GM12878 (cell line): ENCODE results near the gene OGFOD3. TPM values are rescaled to one million over a fixed set of nuclear protein-coding genes. Genes with fewer than 3 reads are reported as not detected.

Experiments
- E2F4 ChIP-seq: IDR thresholded peaks from 2 replicates; pipeline ENCODE4 v1.6.1; 2012; ENCODE audit warnings: low read depth, low read length, improper control_type of control experiment
- E2F8 ChIP-seq: fragments of 450-650 bp; IDR thresholded peaks from 2 replicates; pipeline ENCODE4 v1.6.1; 2018; ENCODE audit warnings: mild to moderate bottlenecking, low read depth, moderate library complexity; ENCODE audit not compliant: partially characterized antibody
- E4F1 ChIP-seq: fragments of 450-650 bp; IDR thresholded peaks from 2 replicates; pipeline ENCODE4 v1.6.1; 2018; ENCODE audit warnings: borderline replicate concordance, mild to moderate bottlenecking; ENCODE audit not compliant: partially characterized antibody
- EGR1 ChIP-seq, 2 experiments: IDR thresholded peaks; 1 replicate in 1 of 2; 2 replicates in 1 of 2; pipeline ENCODE4 v1.6.1; 2011 to 2012; ENCODE audit warnings: low read depth in 2 of 2, low read length in 2 of 2, borderline replicate concordance in 1 of 2, mild to moderate bottlenecking in 1 of 2, moderate library complexity in 1 of 2
- HCFC1 ChIP-seq: fragments of 150-350 bp; IDR thresholded peaks from 2 replicates; pipeline ENCODE4 v1.6.1; 2014; ENCODE audit warnings: low read length
- HSF1 ChIP-seq: fragments of 150-350 bp; IDR thresholded peaks from 2 replicates; pipeline ENCODE4 v1.6.1; 2014; ENCODE audit warnings: mild to moderate bottlenecking, low read depth, low read length
- IKZF1 ChIP-seq: fragments of 450-650 bp; conservative IDR thresholded peaks from 2 replicates; pipeline ENCODE4 v1.6.1; 2017; ENCODE audit warnings: antibody characterized with exemption, mild to moderate bottlenecking
- LARP7 ChIP-seq: fragments of 450-650 bp; IDR thresholded peaks from 2 replicates; pipeline ENCODE4 v1.6.1; 2017; ENCODE audit warnings: mild to moderate bottlenecking
- NKRF ChIP-seq: fragments of 450-650 bp; conservative IDR thresholded peaks from 2 replicates; pipeline ENCODE4 v1.6.1; 2017; ENCODE audit warnings: mild to moderate bottlenecking, moderate library complexity
- PAX8 ChIP-seq: fragments of 450-650 bp; IDR thresholded peaks from 2 replicates; pipeline ENCODE4 v1.6.1; 2017; ENCODE audit warnings: mild to moderate bottlenecking, moderate library complexity
- POLR2AphosphoS5 ChIP-seq: IDR thresholded peaks from 2 replicates; pipeline ENCODE4 v1.6.1; 2011; ENCODE audit warnings: mild to moderate bottlenecking, low read length, inconsistent platforms
- PRDM15 ChIP-seq: fragments of 450-650 bp; formaldehyde crosslinking; IDR thresholded peaks from 2 replicates; pipeline ENCODE4 v1.4.0; 2020; ENCODE audit warnings: mild to moderate bottlenecking, moderate library complexity
- RBBP5 ChIP-seq: fragments of 200-600 bp; sonication (generic); conservative IDR thresholded peaks from 2 replicates; pipeline ENCODE4 v1.6.1; 2016
- SIN3A ChIP-seq: IDR thresholded peaks from 2 replicates; pipeline ENCODE4 v1.6.1; 2012; ENCODE audit warnings: low read depth, low read length, improper control_type of control experiment
- TBL1XR1 ChIP-seq: IDR thresholded peaks from 2 replicates; pipeline ENCODE4 v1.6.1; 2012; ENCODE audit warnings: low read depth, low read length, improper control_type of control experiment
- ZBED1 ChIP-seq: IDR thresholded peaks from 2 replicates; pipeline ENCODE4 v1.6.1; 2016; ENCODE audit warnings: borderline replicate concordance
- ZNF274 ChIP-seq: IDR thresholded peaks from one replicate; pipeline ENCODE4 v1.8.0; 2011; ENCODE audit not compliant: insufficient read length, insufficient read depth
- ZZZ3 ChIP-seq: IDR thresholded peaks from 2 replicates; pipeline ENCODE4 v1.6.1; 2011; ENCODE audit warnings: low read depth; ENCODE audit not compliant: control insufficient read depth, insufficient read length
- polyA plus RNA-seq, 11 experiments: library from polyadenylated mRNA; depleted of rRNA in 4 of 11; unstranded in 6 of 11; stranded (reverse) in 5 of 11; fragments of >200 nt; fragmentation: Nextera tagmentation in 4 of 11; fragmentation: Illumina TruSeq in 1 of 11; extraction: Ambion mirVana in 4 of 11; extraction: Trizol in 1 of 11; gene quantifications; 1 replicate in 1 of 11; 2 replicates in 10 of 11; pipeline versions ENCODE4 v1.2.1 to v1.2.3, GENCODE V29; 2011 to 2016; ENCODE audit warnings: inconsistent platforms in 2 of 11, missing spikeins in 2 of 11, low read depth in 1 of 11
- total RNA-seq, 4 experiments: library from RNA; depleted of rRNA in 3 of 4; stranded (reverse); fragments of >200 nt in 3 of 4; fragmentation: Illumina TruSeq in 1 of 4; extraction: Trizol in 1 of 4; gene quantifications; 2 replicates each; pipeline versions ENCODE4 v1.2.1 to v1.2.3, GENCODE V29; 2013 to 2021

The OGFOD3 gene
- total and polyA plus RNA-seq, 10 of the 15 experiments (the other 5 are each of a cell fraction or from before 2014, with no cell fraction given), result 0.48 to 28.4 (median 18.3) TPM

- TF ChIP-seq E2F8 (no peak), POLR2AphosphoS5 (no peak), SIN3A (peak; percentile 72; the same call in 1 of the 2 replicates), RBBP5 (no peak), PAX8 (peak; percentile 73; the same call in 1 of the 2 replicates), E2F4 (no peak), ZBED1 (no peak), E4F1 (peak; percentile 72), IKZF1 (no peak), HCFC1 (no peak), HSF1 (no peak), ZNF274 (no peak), EGR1 (IDR thresholded peaks at IDR 0.05; ENCODE audit: borderline replicate concordance in 1 of 2, low read depth in 2 of 2, low read length in 2 of 2) (no peak), PRDM15 (no peak), TBL1XR1 (no peak), LARP7 (no peak), NKRF (peak; percentile 57; the same call in 1 of the 2 replicates), ZZZ3 (no peak)
These were observed 39.5 kb upstream of the OGFOD3 start (continued) for GRCh38 chr17:82457929-82458178.
